ENCODE results near the gene ERO1B. TPM values are rescaled to one million over a fixed set of nuclear protein-coding genes. Genes with fewer than 3 reads are reported as not detected.
A peak's percentile ranks its signal among the peaks of the same experiment; 100 is the strongest.

ERO1B gene
- total and polyA plus RNA-seq, 12 donors, result 4.0 to 7.0 (median 5.6) TPM

DNA sequence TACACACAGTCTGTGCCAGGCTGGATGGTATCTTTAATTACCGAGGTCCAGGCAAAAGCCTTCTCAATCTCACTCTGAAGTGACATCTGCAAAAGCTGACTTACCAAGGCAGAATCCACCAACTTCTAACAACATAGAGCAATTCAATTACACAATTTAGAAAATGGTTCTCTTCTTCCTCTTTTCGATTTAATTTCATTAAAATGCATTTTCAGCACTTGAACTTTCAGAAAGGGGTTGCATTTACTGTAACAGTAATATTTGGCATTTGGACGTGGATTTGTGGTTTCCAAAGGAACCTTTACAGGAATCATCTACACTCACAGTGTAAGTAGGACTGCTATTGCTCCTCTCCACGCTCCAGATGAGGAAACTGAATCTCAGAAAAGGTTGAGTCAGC, 53.3 kb downstream of the ERO1B start:
- DNase-seq (no peak), ATAC-seq (peak in 1 of 8 donors; percentile 42)
- TF ChIP-seq, protein P1, sequence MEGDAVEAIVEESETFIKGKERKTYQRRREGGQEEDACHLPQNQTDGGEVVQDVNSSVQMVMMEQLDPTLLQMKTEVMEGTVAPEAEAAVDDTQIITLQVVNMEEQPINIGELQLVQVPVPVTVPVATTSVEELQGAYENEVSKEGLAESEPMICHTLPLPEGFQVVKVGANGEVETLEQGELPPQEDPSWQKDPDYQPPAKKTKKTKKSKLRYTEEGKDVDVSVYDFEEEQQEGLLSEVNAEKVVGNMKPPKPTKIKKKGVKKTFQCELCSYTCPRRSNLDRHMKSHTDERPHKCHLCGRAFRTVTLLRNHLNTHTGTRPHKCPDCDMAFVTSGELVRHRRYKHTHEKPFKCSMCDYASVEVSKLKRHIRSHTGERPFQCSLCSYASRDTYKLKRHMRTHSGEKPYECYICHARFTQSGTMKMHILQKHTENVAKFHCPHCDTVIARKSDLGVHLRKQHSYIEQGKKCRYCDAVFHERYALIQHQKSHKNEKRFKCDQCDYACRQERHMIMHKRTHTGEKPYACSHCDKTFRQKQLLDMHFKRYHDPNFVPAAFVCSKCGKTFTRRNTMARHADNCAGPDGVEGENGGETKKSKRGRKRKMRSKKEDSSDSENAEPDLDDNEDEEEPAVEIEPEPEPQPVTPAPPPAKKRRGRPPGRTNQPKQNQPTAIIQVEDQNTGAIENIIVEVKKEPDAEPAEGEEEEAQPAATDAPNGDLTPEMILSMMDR (IDR thresholded peaks at IDR 0.05), result no peak
- H3K36me3 ChIP-seq, result peaks cover 0 to 53% (median 8%) of the 10 kb centered on the region in 9 donors
- peak overlapping the region in 1 of 10 donors; percentile 64 for H3K27ac ChIP-seq
- peaks cover 0 to 1% (median 0%) of the 10 kb centered on the region in 9 donors for H3K4me1 ChIP-seq
- no peaks in the 10 kb centered on the region for H3K27me3 ChIP-seq
- 86 to 94% methylated on average over 4 of the region's 4 CpGs for WGBS, 2 donors
- intact Hi-C loops (cut with DNase I), result no loop called here
- H3K4me3 ChIP-seq, result no peak overlapping the region
- no peaks in the 10 kb centered on the region for H3K9me3 ChIP-seq

DNA sequence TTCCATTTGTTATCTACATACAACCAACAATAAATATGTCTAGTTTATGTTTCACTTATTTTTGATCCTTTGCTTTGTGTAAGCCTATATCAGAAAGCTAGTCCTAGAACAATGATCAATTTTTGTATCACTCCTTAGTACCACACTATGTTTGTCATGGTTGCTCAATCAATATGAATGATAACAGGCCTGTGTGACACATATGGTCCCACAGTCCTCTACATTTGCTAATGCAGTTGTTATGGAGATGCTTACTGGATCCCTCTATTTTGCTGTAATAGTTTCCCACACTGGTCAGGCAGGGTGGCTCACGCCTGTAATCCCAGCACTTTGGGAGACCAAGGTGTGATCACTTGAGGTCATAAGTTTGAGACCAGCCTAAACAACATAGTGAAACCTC, 59.1 kb downstream of the ERO1B start:
- no peak overlapping the region for H3K4me3 ChIP-seq
- ATAC-seq, result no peak
- no peak overlapping the region for H3K27ac ChIP-seq
- TF ChIP-seq, protein P1 (IDR thresholded peaks at IDR 0.05), result no peak
- H3K9me3 ChIP-seq, result no peaks in the 10 kb centered on the region
- intact Hi-C loops (cut with DNase I), result no loop called here
- peaks cover 0 to 4% (median 0%) of the 10 kb centered on the region in 9 donors for H3K4me1 ChIP-seq
- DNase-seq, result no peak
- peaks cover 0 to 85% (median 8%) of the 10 kb centered on the region in 9 donors for H3K36me3 ChIP-seq
- WGBS, 2 donors, result 97 to 100% methylated on average over 1 of the region's 1 CpG
- H3K27me3 ChIP-seq, result no peaks in the 10 kb centered on the region

DNA sequence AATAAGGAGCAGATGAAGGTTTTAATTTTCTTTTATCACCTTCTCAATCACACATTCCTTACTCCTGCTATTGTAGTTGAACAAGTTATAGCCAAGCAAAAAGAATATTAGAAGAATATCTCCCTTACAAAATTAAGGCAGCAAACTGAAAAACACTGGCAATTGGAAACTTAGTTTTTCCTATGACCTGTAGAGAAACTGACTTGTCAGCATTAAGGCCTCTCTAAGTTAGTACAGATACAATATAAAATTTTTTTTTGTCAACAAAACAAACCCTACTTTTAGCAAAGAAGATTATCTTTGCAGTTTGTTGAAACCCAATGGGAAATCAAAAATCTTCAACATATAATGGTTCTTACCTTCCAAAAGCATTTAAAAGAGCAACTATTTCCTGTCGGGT, 61.3 kb downstream of the ERO1B start:
- Histone ChIP-seq H3K4me3 (no peak overlapping the region), H3K9me3 (no peaks in the 10 kb centered on the region), H3K27me3 (no peaks in the 10 kb centered on the region), H3K36me3 (peaks cover 0 to 82% (median 2%) of the 10 kb centered on the region in 9 donors), H3K4me1 (peaks cover 0 to 4% (median 0%) of the 10 kb centered on the region in 9 donors), H3K27ac (no peak overlapping the region)
- intact Hi-C loops (cut with DNase I), result no loop called here
- ATAC-seq, result no peak
- TF ChIP-seq, protein P1 (IDR thresholded peaks at IDR 0.05), result no peak
- DNase-seq, result no peak
- WGBS, 2 donors, result 93 to 99% methylated on average over 1 of the region's 1 CpG

DNA sequence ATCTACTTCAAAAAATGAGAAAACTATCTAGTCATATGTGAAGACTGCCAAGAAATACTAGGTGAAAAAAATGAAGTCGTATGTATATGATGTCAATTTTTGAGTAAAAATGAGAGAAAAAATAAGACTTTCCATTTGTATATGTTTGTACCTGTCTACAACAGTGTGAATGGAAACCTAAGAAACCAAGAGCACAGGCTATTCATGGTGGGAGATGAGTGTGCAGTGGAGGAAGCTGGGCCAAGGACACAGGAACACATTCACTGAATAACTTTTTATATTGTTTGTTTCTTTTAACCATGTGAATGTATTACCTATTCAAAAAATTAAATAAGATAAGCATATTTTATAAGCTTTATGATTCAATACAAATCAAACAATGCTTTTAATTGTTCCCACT, 67.0 kb downstream of the ERO1B start:
- no peaks in the 10 kb centered on the region for H3K9me3 ChIP-seq
- TF ChIP-seq, protein P1 (IDR thresholded peaks at IDR 0.05), result no peak
- WGBS, 2 donors, result 91 to 94% methylated on average over 1 of the region's 1 CpG
- no peak overlapping the region for H3K27ac ChIP-seq
- no peak for DNase-seq
- intact Hi-C loops (cut with DNase I), result no loop called here
- no peaks in the 10 kb centered on the region for H3K27me3 ChIP-seq
- peaks cover 0 to 12% (median 2%) of the 10 kb centered on the region in 9 donors for H3K4me1 ChIP-seq
- peaks cover 0 to 58% (median 0%) of the 10 kb centered on the region in 9 donors for H3K36me3 ChIP-seq
- no peak overlapping the region for H3K4me3 ChIP-seq
- ATAC-seq, result no peak

Data from heart right ventricle (tissue), 16 donors.